ENCODE results near the gene CLCN3.
"Not testable (repeated sequence)": the region's sequence is repeated elsewhere in the genome, so short reads cannot be mapped to it uniquely, and the experiment has no call there.

The CLCN3 gene

GRCh38 chr4:169727616-169728015, 107.2 kb downstream of the CLCN3 start:
- no peak overlapping the region for H2AFZ ChIP-seq (ENCODE audit: low read depth, low read length, severe bottlenecking)
- H3K9me3 ChIP-seq (ENCODE audit: insufficient read depth, low read length), result no peaks in the 10 kb centered on the region
- H3K9me2 ChIP-seq (replicated peaks; ENCODE audit: insufficient read depth, low read length), result no peaks in the 10 kb centered on the region
- no peak overlapping the region for H3K4me3 ChIP-seq (ENCODE audit: insufficient read depth, low read length, poor library complexity, severe bottlenecking)
- no peak overlapping the region for H3K9ac ChIP-seq (ENCODE audit: low read length)
- H4K20me1 ChIP-seq (ENCODE audit: low read depth, low read length), result no peaks in the 10 kb centered on the region
- TF ChIP-seq EZH2phosphoT487 (conservative IDR thresholded peaks at IDR 0.05; ENCODE audit: low read length) (no peak), CTCF (IDR thresholded peaks at IDR 0.05; ENCODE audit: insufficient read depth, low read length, poor library complexity, severe bottlenecking) (no peak)
- 0 out of 2 replicates have a peak, but pooled peaks cover 3% of the 10 kb centered on the region for H3F3A ChIP-seq (ENCODE audit: insufficient read depth)
- peaks cover 4% of the 10 kb centered on the region; the same call in 1 of the 2 replicates for H3K36me3 ChIP-seq (ENCODE audit: low read length)
- no peak overlapping the region for H3K27ac ChIP-seq (ENCODE audit: low read depth, low read length)
- H3K27me3 ChIP-seq (ENCODE audit: low read length), result no peaks in the 10 kb centered on the region
- H3K4me2 ChIP-seq (ENCODE audit: low read depth, low read length, poor library complexity, severe bottlenecking), result no peak overlapping the region
- no peaks in the 10 kb centered on the region for H3K79me2 ChIP-seq (ENCODE audit: insufficient read depth, low read length)

- H3K36me3 ChIP-seq (ENCODE audit: low read length), result peaks cover 4% of the 10 kb centered on the region; the same call in 1 of the 2 replicates
- H3K9ac ChIP-seq (ENCODE audit: low read length), result no peak overlapping the region
- H2AFZ ChIP-seq (ENCODE audit: low read depth, low read length, severe bottlenecking), result no peak overlapping the region
- no peaks in the 10 kb centered on the region for H3K9me2 ChIP-seq (replicated peaks; ENCODE audit: insufficient read depth, low read length)
- H3K4me2 ChIP-seq (ENCODE audit: low read depth, low read length, poor library complexity, severe bottlenecking), result no peak overlapping the region
- H3K27me3 ChIP-seq (ENCODE audit: low read length), result no peaks in the 10 kb centered on the region
- H3K79me2 ChIP-seq (ENCODE audit: insufficient read depth, low read length), result no peaks in the 10 kb centered on the region
- H3K9me3 ChIP-seq (ENCODE audit: insufficient read depth, low read length), result no peaks in the 10 kb centered on the region
- no peaks in the 10 kb centered on the region for H4K20me1 ChIP-seq (ENCODE audit: low read depth, low read length)
- 0 out of 2 replicates have a peak, but pooled peaks cover 3% of the 10 kb centered on the region for H3F3A ChIP-seq (ENCODE audit: insufficient read depth)
- no peak for TF ChIP-seq EZH2phosphoT487 (conservative IDR thresholded peaks at IDR 0.05; ENCODE audit: low read length)
- no peak for TF ChIP-seq CTCF (IDR thresholded peaks at IDR 0.05; ENCODE audit: insufficient read depth, low read length, poor library complexity, severe bottlenecking)
- H3K27ac ChIP-seq (ENCODE audit: low read depth, low read length), result no peak overlapping the region
- no peak overlapping the region for H3K4me3 ChIP-seq (ENCODE audit: insufficient read depth, low read length, poor library complexity, severe bottlenecking)
Measured at GRCh38 chr4:169730564-169730963, 110.2 kb downstream of the CLCN3 start.

GRCh38 chr4:169738604-169739003, 118.2 kb downstream of the CLCN3 start:
- not testable (repeated sequence) for H3K9me2 ChIP-seq (replicated peaks; ENCODE audit: insufficient read depth, low read length); H3K9me3 ChIP-seq (ENCODE audit: insufficient read depth, low read length); H3K4me2 ChIP-seq (ENCODE audit: low read depth, low read length, poor library complexity, severe bottlenecking); H3K79me2 ChIP-seq (ENCODE audit: insufficient read depth, low read length); H3K27ac ChIP-seq (ENCODE audit: low read depth, low read length); H3K27me3 ChIP-seq (ENCODE audit: low read length); H3K4me3 ChIP-seq (ENCODE audit: insufficient read depth, low read length, poor library complexity, severe bottlenecking); H2AFZ ChIP-seq (ENCODE audit: low read depth, low read length, severe bottlenecking); H3K9ac ChIP-seq (ENCODE audit: low read length); H3F3A ChIP-seq (ENCODE audit: insufficient read depth); H4K20me1 ChIP-seq (ENCODE audit: low read depth, low read length); H3K36me3 ChIP-seq (ENCODE audit: low read length)

GRCh38 chr4:169741569-169741968, 121.2 kb downstream of the CLCN3 start:
- Histone ChIP-seq H3K36me3 (ENCODE audit: low read length) (no peaks in the 10 kb centered on the region; the same call in 1 of the 2 replicates), H3K79me2 (ENCODE audit: insufficient read depth, low read length) (no peaks in the 10 kb centered on the region), H3K9me3 (ENCODE audit: insufficient read depth, low read length) (no peaks in the 10 kb centered on the region), H3K9me2 (replicated peaks; ENCODE audit: insufficient read depth, low read length) (no peaks in the 10 kb centered on the region), H3K4me2 (ENCODE audit: low read depth, low read length, poor library complexity, severe bottlenecking) (no peak overlapping the region), H3K27ac (ENCODE audit: low read depth, low read length) (no peak overlapping the region), H4K20me1 (ENCODE audit: low read depth, low read length) (no peaks in the 10 kb centered on the region), H3F3A (ENCODE audit: insufficient read depth) (no peaks in the 10 kb centered on the region), H3K4me3 (ENCODE audit: insufficient read depth, low read length, poor library complexity, severe bottlenecking) (no peak overlapping the region), H3K27me3 (ENCODE audit: low read length) (no peaks in the 10 kb centered on the region), H2AFZ (ENCODE audit: low read depth, low read length, severe bottlenecking) (no peak overlapping the region), H3K9ac (ENCODE audit: low read length) (no peak overlapping the region)
- no peak for TF ChIP-seq EZH2phosphoT487 (conservative IDR thresholded peaks at IDR 0.05; ENCODE audit: low read length)
- no peak for TF ChIP-seq CTCF (IDR thresholded peaks at IDR 0.05; ENCODE audit: insufficient read depth, low read length, poor library complexity, severe bottlenecking)
